ENCODE measurements around the gene SNAI3.

DNA sequence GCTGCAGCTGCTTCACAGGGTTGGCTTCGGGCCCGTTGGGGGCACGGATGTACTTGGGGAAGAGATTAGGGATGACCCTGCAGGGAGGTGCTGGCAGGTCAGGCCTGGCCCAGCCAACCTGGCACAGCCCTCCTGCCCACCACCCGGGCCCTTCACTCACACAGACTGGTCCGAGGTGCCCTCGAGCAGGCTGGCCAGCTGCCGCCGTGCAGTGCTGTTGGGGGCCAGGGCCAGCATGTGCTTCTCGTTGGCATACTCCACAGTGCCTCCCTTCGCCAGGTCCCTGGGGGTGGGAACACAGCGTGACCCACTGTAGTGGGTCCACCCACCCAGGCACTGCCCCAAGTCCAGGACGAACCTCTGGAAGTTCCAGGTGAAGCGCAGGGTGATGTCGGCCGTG is 29.9 kb upstream of the SNAI3 start:
- TF ChIP-seq POLR2A (IDR thresholded peaks at IDR 0.05) = no peak
- TF ChIP-seq, protein P1, sequence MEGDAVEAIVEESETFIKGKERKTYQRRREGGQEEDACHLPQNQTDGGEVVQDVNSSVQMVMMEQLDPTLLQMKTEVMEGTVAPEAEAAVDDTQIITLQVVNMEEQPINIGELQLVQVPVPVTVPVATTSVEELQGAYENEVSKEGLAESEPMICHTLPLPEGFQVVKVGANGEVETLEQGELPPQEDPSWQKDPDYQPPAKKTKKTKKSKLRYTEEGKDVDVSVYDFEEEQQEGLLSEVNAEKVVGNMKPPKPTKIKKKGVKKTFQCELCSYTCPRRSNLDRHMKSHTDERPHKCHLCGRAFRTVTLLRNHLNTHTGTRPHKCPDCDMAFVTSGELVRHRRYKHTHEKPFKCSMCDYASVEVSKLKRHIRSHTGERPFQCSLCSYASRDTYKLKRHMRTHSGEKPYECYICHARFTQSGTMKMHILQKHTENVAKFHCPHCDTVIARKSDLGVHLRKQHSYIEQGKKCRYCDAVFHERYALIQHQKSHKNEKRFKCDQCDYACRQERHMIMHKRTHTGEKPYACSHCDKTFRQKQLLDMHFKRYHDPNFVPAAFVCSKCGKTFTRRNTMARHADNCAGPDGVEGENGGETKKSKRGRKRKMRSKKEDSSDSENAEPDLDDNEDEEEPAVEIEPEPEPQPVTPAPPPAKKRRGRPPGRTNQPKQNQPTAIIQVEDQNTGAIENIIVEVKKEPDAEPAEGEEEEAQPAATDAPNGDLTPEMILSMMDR (IDR thresholded peaks at IDR 0.05) = no peak
